RWPE1 (cell line): Measurements from ENCODE around the gene REPIN1.
A peak's percentile ranks its signal among the peaks of the same experiment; 100 is the strongest.

Source experiments
- CTCF ChIA-PET: fragments of 350-600 bp; sonication (Branson Sonifier 250); formaldehyde crosslinking; extraction: SDS; loops from one replicate; lab custom pipeline; 2021; lab: Yijun Ruan, JAX
- POLR2A ChIA-PET: fragments of 400-600 bp; formaldehyde crosslinking; extraction: SDS; loops from one replicate; lab custom pipeline; 2020; ENCODE audit warnings: antibody characterized with exemption; ENCODE audit not compliant: low non-redundant PET; lab: Yijun Ruan, JAX
- DNase-seq: peaks from one replicate; pipeline ENCODE4 v3.0.0; 2012; ENCODE audit warnings: low spot score
- H3K27ac ChIP-seq: fragments of 450-650 bp; 2 replicates; pipeline ENCODE4 v1.5.1; 2017
- CTCF ChIP-seq: fragments of 450-650 bp; conservative IDR thresholded peaks from 2 replicates; pipeline ENCODE4 v1.5.1; 2017; ENCODE audit warnings: low read depth, mild to moderate bottlenecking

The REPIN1 gene

GRCh38 chr7:150324373-150324961 lies 44.2 kb upstream of the REPIN1 start:
- no peak for TF ChIP-seq CTCF
- CTCF ChIA-PET, result no interaction called here
- no peak for DNase-seq
- peak overlapping the region; percentile 68 for H3K27ac ChIP-seq
- POLR2A ChIA-PET, result no interaction called here

DNA sequence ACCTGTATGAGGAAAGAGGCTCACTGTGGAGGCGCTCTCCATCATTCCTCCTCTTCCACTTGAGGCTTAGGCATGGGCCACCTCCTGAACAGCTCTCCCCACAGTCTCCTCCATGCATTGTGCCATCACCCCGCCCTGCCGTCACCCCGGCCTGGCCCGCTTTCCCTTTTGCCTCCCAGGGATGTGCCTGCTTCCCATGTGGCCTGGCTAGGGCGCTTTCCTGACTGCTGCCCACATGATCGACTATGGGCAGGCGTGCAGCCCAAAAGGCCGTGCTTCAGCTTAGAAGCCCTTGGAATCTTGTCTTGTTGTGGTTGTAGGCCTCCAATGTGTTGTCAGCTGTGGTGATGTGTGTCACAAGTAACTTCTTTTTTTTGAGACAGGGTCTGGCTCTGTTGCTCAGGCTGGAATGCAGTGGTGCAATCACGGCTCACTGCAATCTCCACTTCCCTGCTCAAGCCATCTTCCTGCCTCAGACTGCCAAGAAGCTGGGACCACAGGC lies 43.5 kb upstream of the REPIN1 start:
- H3K27ac ChIP-seq, result no peak overlapping the region; the same call in 1 of the 2 replicates
- CTCF ChIA-PET, result no interaction called here
- no peak for DNase-seq
- TF ChIP-seq CTCF, result no peak
- POLR2A ChIA-PET, result no interaction called here

GRCh38 chr7:150325901-150326300 lies 42.7 kb upstream of the REPIN1 start:
- no peak for TF ChIP-seq CTCF
- CTCF ChIA-PET, result no interaction called here
- no peak overlapping the region for H3K27ac ChIP-seq
- POLR2A ChIA-PET, result no interaction called here
- DNase-seq, result no peak

DNA sequence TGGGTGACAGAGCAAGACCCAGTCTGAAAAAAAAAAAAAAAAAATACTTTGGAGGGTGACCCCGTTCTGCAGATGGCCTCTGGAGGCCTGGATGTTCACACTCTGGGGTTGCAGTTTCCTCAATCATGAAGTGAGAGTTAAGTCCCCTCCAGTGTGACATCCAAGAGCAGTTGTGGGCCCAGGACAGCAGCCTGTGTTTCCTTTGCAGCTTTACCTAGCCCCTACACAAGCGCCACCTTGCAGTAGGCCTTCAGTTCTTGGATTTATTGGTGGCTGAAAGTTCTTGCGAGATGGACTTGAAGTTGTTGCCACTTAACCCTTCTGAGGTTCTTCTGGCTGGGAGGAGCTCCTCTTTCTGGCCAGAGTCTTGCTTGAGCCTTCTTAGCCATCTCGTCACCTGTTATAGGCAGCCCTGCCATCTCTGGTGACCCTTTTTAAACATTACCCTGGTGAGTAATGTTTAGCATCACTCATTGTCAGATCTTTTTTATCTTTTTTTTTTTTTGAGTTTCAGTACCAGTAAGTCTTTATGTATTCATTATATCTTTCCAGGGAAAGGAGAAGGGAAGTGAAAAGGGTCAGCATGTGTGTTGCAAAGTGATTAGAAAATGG lies 41.9 kb upstream of the REPIN1 start:
- no peak for DNase-seq
- no peak overlapping the region for H3K27ac ChIP-seq
- CTCF ChIA-PET, result no interaction called here
- POLR2A ChIA-PET, result no interaction called here
- no peak for TF ChIP-seq CTCF

- ChIA-PET POLR2A (no interaction called here), CTCF (no interaction called here)
- H3K27ac ChIP-seq, result no peak overlapping the region
- TF ChIP-seq CTCF, result no peak
- DNase-seq, result no peak
These were observed 41.3 kb upstream of the REPIN1 start for GRCh38 chr7:150327308-150327707.

DNA sequence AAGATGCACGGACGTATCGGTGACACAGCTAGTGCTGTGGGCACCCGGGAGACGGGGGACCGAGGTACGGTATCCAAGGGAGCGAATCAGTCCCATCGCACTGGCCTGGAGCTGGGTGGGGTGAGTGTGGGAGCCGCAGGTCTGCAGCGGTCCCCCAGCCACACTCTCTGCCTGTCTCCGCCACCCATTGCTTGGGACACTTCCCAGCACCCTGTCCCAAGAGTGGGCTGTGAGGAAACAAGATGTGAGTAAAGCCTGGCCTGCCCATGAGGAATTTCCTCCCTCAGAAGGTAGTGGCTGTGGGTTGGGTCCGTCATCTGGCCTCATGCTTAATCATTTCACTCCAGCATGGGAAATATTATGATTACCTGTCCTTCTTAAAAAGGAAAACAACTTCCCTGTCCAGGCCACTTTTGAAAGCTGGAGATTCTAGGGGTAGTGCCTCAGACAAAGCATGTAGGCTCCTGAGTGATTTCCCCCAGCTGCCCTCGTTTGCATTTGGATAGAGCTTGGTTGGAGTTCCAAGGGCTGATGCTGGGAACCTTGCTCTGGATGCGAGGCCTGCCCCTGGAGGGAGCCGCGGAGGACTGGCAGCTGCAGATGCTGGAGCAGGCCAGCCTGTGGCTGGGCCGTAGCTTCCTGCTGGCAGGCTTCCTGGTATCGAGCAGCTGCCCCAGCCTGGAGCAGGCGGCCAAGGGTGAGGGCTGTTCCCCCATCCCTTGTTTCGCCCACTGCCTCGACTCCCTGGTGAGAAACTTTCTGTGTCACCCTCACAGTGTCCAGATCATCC lies 39.1 kb upstream of the REPIN1 start:
- POLR2A ChIA-PET, result no interaction called here
- no peak for TF ChIP-seq CTCF
- H3K27ac ChIP-seq, result no peak overlapping the region
- CTCF ChIA-PET, result no interaction called here
- no peak for DNase-seq
